SK-N-SH (cell line): ENCODE results near the gene OR51D1. TPM values are rescaled to one million over a fixed set of nuclear protein-coding genes. Genes with fewer than 3 reads are reported as not detected.

ENCODE experiments used
- CTCF ChIA-PET: fragments of 300-600, 350-600 bp; formaldehyde crosslinking; extraction: SDS; loops from one replicate; lab custom pipeline; 2021; lab: Yijun Ruan, JAX
- POLR2A ChIA-PET: fragments of 350-600 bp; sonication (Branson Sonifier 250); formaldehyde crosslinking; extraction: SDS; loops from one replicate; lab custom pipeline; 2020; ENCODE audit warnings: antibody characterized with exemption, inconsistent platforms; lab: Yijun Ruan, JAX
- DNase-seq: peaks from one replicate; pipeline ENCODE4 v3.0.0; 2012
- H2AFZ ChIP-seq: fragments of 200-600 bp; sonication (generic); 2 replicates; pipeline ENCODE4 v1.8.1; 2016; ENCODE audit warnings: antibody characterized with exemption, mild to moderate bottlenecking, low read depth
- H3F3A ChIP-seq: fragments of 200-600 bp; sonication (generic); replicated peaks from 2 replicates; pipeline ENCODE3; 2016; ENCODE audit warnings: antibody characterized with exemption, mild to moderate bottlenecking; ENCODE audit not compliant: insufficient read depth
- H3K27ac ChIP-seq, 2 experiments: fragments of 200-500 bp in 1 of 2; fragments of 200-600 bp in 1 of 2; sonication (Bioruptor generic) in 1 of 2; sonication (generic), shearing (Covaris generic) in 1 of 2; 2 replicates each; pipeline versions ENCODE4 v1.5.1 to v1.6.1; 2014 to 2016; ENCODE audit warnings: low read depth in 2 of 2, inconsistent platforms in 1 of 2, low read length in 1 of 2, mild to moderate bottlenecking in 1 of 2, mixed read lengths in 1 of 2
- H3K27me3 ChIP-seq: fragments of 200-600 bp; sonication (generic), shearing (Covaris generic); 2 replicates; pipeline ENCODE4 v1.6.1; 2016; ENCODE audit warnings: mixed run types; ENCODE audit not compliant: insufficient read depth
- H3K36me3 ChIP-seq, 2 experiments: fragments of 200-500 bp in 1 of 2; fragments of 200-600 bp in 1 of 2; sonication (Bioruptor generic) in 1 of 2; sonication (generic) in 1 of 2; replicated peaks in 1 of 2; 2 replicates each; pipeline versions ENCODE3 to v1.5.1; 2014 to 2016; ENCODE audit warnings: low read length in 1 of 2, mild to moderate bottlenecking in 1 of 2; ENCODE audit not compliant: insufficient read depth in 2 of 2, control insufficient read depth in 1 of 2
- H3K4me1 ChIP-seq, 2 experiments: fragments of 200-500 bp in 1 of 2; fragments of 200-600 bp in 1 of 2; sonication (Bioruptor generic) in 1 of 2; sonication (generic), shearing (Covaris generic) in 1 of 2; 2 replicates each; pipeline versions ENCODE4 v1.5.1 to v1.6.1; 2014 to 2016; ENCODE audit warnings: low read depth in 1 of 2, low read length in 1 of 2, mixed run types in 1 of 2; ENCODE audit not compliant: insufficient read depth in 2 of 2, control insufficient read depth in 1 of 2
- H3K4me2 ChIP-seq: fragments of 200-600 bp; sonication (generic), shearing (Covaris generic); 2 replicates; pipeline ENCODE4 v1.6.1; 2017; ENCODE audit warnings: mixed run types
- H3K4me3 ChIP-seq, 2 experiments: fragments of 200-500 bp in 1 of 2; fragments of 200-600 bp in 1 of 2; sonication (Bioruptor generic) in 1 of 2; sonication (generic), shearing (Covaris generic) in 1 of 2; 2 replicates each; pipeline versions ENCODE4 v1.5.1 to v1.8.1; 2014 to 2016; ENCODE audit warnings: low read depth in 2 of 2, inconsistent platforms in 1 of 2, low read length in 1 of 2, mild to moderate bottlenecking in 1 of 2, mixed read lengths in 1 of 2, moderate library complexity in 1 of 2
- H3K79me2 ChIP-seq: fragments of 200-600 bp; sonication (generic); 2 replicates; pipeline ENCODE4 v1.8.1; 2017; ENCODE audit warnings: mild to moderate bottlenecking; ENCODE audit not compliant: insufficient read depth
- H3K9ac ChIP-seq: fragments of 200-600 bp; sonication (generic); 2 replicates; pipeline ENCODE4 v1.6.1; 2017; ENCODE audit warnings: mixed run types
- H3K9me2 ChIP-seq: fragments of 200-600 bp; sonication (generic); 2 replicates; pipeline ENCODE4 v1.6.1; 2017; ENCODE audit warnings: mixed run types
- H3K9me3 ChIP-seq: fragments of 200-600 bp; sonication (generic); 2 replicates; pipeline ENCODE4 v1.6.1; 2017; ENCODE audit warnings: mixed run types, mild to moderate bottlenecking, moderate library complexity
- H4K20me1 ChIP-seq: fragments of 200-600 bp; sonication (generic); 2 replicates; pipeline ENCODE4 v1.6.1; 2017; ENCODE audit warnings: mild to moderate bottlenecking, mixed run types; ENCODE audit not compliant: insufficient read depth
- CTCF ChIP-seq: fragments of 200-600 bp; sonication (generic); IDR thresholded peaks from 2 replicates; pipeline ENCODE4 v1.6.1; 2017; ENCODE audit warnings: antibody characterized with exemption, mild to moderate bottlenecking, moderate library complexity
- IRF3 ChIP-seq: fragments of 150-350 bp; IDR thresholded peaks from 2 replicates; pipeline ENCODE4 v1.6.1; 2016; ENCODE audit warnings: mild to moderate bottlenecking, low read depth, low read length
- NFIC ChIP-seq: IDR thresholded peaks from 2 replicates; pipeline ENCODE4 v1.4.0; 2012; ENCODE audit warnings: borderline replicate concordance
- PBX3 ChIP-seq: IDR thresholded peaks from 2 replicates; pipeline ENCODE4; 2012
- RAD21 ChIP-seq: IDR thresholded peaks from 2 replicates; pipeline ENCODE4 v1.6.1; 2012; ENCODE audit warnings: mild to moderate bottlenecking, low read length
- REST ChIP-seq: IDR thresholded peaks from 2 replicates; pipeline ENCODE4 v1.6.1; 2012; ENCODE audit warnings: mild to moderate bottlenecking, low read depth, low read length, moderate library complexity
- SMC3 ChIP-seq: IDR thresholded peaks from 2 replicates; pipeline ENCODE4 v1.6.1; 2012; ENCODE audit warnings: low read depth, low read length, improper control_type of control experiment
- TEAD4 ChIP-seq: IDR thresholded peaks from 2 replicates; pipeline ENCODE4 v1.4.0; 2012; ENCODE audit warnings: mild to moderate bottlenecking, borderline replicate concordance; ENCODE audit not compliant: insufficient read depth
- USF2 ChIP-seq: fragments of 150-350 bp; IDR thresholded peaks from 2 replicates; pipeline ENCODE4 v1.6.1; 2017; ENCODE audit warnings: antibody characterized with exemption, low read length, low read depth, borderline replicate concordance
- ZBTB33 ChIP-seq: IDR thresholded peaks from 2 replicates; pipeline ENCODE4 v1.4.0; 2012; ENCODE audit warnings: low read depth, borderline replicate concordance
- WGBS: methylation state at CpG from one replicate; pipeline ENCODE4 v1.1.6; 2017; ENCODE audit warnings: low lambda C conversion rate; 5-methylcytosine and 5-hydroxymethylcytosine counted together
- polyA plus RNA-seq, 3 experiments: library from polyadenylated mRNA; depleted of rRNA; stranded (reverse); fragments of >200 nt; gene quantifications; 2 replicates each; pipeline ENCODE4 v1.2.3, GENCODE V29; 2012

The OR51D1 gene
- polyA plus RNA-seq, 1 of the 3 experiments (the other 2 are of a cell fraction), result not detected

GRCh38 chr11:4605057-4605456 is 32.2 kb upstream of the OR51D1 start:
- TF ChIP-seq REST (no peak), TEAD4 (no peak), RAD21 (no peak), CTCF (no peak), SMC3 (no peak), PBX3 (no peak), NFIC (no peak), ZBTB33 (no peak), USF2 (no peak), IRF3 (no peak)
- POLR2A ChIA-PET, result no interaction called here
- Histone ChIP-seq H2AFZ (no peak overlapping the region), H3K9me2 (no peaks in the 10 kb centered on the region), H4K20me1 (no peaks in the 10 kb centered on the region), H3K36me3 (peaks cover 15 to 40% of the 10 kb centered on the region in 2 experiments), H3K4me3 (no peak overlapping the region), H3K27me3 (no peaks in the 10 kb centered on the region), H3K9ac (no peak overlapping the region), H3K4me1 (peaks cover 0 to 10% of the 10 kb centered on the region in 2 experiments; a peak in 3 of 4 replicates), H3K9me3 (no peaks in the 10 kb centered on the region), H3K27ac (no peak overlapping the region), H3K4me2 (no peak overlapping the region), H3F3A (no peaks in the 10 kb centered on the region), H3K79me2 (no peaks in the 10 kb centered on the region; the same call in 1 of the 2 replicates)
- CTCF ChIA-PET, result interaction anchor here (2.9 kb wide), 1 partner anchor 22 kb away, joined by 10 read pairs; no protein-coding TSS in a partner anchor
- 92% methylated on average over 4 of the region's 4 CpGs for WGBS
- DNase-seq, result no peak
